ENCODE measurements around the gene RBM4B. TPM values are rescaled to one million over a fixed set of nuclear protein-coding genes. Genes with fewer than 3 reads are reported as not detected.

RBM4B gene
- total and polyA plus RNA-seq, 2 of the 13 experiments (the other 11 are each of a cell fraction or from before 2014, with no cell fraction given): 25.8 to 32.4 TPM

- TF ChIP-seq, protein P1, sequence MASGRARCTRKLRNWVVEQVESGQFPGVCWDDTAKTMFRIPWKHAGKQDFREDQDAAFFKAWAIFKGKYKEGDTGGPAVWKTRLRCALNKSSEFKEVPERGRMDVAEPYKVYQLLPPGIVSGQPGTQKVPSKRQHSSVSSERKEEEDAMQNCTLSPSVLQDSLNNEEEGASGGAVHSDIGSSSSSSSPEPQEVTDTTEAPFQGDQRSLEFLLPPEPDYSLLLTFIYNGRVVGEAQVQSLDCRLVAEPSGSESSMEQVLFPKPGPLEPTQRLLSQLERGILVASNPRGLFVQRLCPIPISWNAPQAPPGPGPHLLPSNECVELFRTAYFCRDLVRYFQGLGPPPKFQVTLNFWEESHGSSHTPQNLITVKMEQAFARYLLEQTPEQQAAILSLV (CRISPR knock-in tag; IDR thresholded peaks at IDR 0.05; ENCODE audit: borderline replicate concordance): peak; percentile 87
- peak; percentile 21; the same call in 1 of the 2 replicates for TF ChIP-seq ZNF136 (CRISPR knock-in tag; IDR thresholded peaks at IDR 0.05; ENCODE audit: low read depth)
- peak; percentile 28; the same call in 1 of the 2 replicates for TF ChIP-seq RXRA (CRISPR knock-in tag; IDR thresholded peaks at IDR 0.05)
- TF ChIP-seq ZNF607 (CRISPR knock-in tag; IDR thresholded peaks at IDR 0.05; ENCODE audit: borderline replicate concordance): 0 out of 2 replicates have a peak, but pooled peaks have one; percentile 53
- no peak for TF ChIP-seq ZNF18 (CRISPR knock-in tag; IDR thresholded peaks at IDR 0.05; ENCODE audit: insufficient replicate concordance)
- TF ChIP-seq, protein P2, sequence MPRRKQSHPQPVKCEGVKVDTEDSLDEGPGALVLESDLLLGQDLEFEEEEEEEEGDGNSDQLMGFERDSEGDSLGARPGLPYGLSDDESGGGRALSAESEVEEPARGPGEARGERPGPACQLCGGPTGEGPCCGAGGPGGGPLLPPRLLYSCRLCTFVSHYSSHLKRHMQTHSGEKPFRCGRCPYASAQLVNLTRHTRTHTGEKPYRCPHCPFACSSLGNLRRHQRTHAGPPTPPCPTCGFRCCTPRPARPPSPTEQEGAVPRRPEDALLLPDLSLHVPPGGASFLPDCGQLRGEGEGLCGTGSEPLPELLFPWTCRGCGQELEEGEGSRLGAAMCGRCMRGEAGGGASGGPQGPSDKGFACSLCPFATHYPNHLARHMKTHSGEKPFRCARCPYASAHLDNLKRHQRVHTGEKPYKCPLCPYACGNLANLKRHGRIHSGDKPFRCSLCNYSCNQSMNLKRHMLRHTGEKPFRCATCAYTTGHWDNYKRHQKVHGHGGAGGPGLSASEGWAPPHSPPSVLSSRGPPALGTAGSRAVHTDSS (CRISPR knock-in tag; conservative IDR thresholded peaks at IDR 0.05): 0 out of 2 replicates have a peak, but pooled peaks have one; percentile 65
- TF ChIP-seq ELF1 (CRISPR knock-in tag; IDR thresholded peaks at IDR 0.05): peak; percentile 38; the same call in 1 of the 2 replicates
- peak; percentile 69 for TF ChIP-seq HOXA3 (CRISPR knock-in tag; IDR thresholded peaks at IDR 0.05)
- TF ChIP-seq GTF2F1 (IDR thresholded peaks at IDR 0.05; ENCODE audit: low read length): peak; percentile 45; the same call in 1 of the 2 replicates
- peak; percentile 87; the same call in 1 of the 2 replicates for TF ChIP-seq REL (CRISPR knock-in tag; conservative IDR thresholded peaks at IDR 0.05)
- 0 out of 2 replicates have a peak, but pooled peaks have one; percentile 72 for TF ChIP-seq ZNF639 (CRISPR knock-in tag; conservative IDR thresholded peaks at IDR 0.05)
- TF ChIP-seq ARID2 (CRISPR knock-in tag; IDR thresholded peaks at IDR 0.05; ENCODE audit: borderline replicate concordance): peak; percentile 90; the same call in 1 of the 2 replicates
- peak; percentile 80; the same call in 1 of the 2 replicates for TF ChIP-seq ZNF256 (CRISPR knock-in tag; conservative IDR thresholded peaks at IDR 0.05)
- TF ChIP-seq PHF20 (CRISPR knock-in tag; IDR thresholded peaks at IDR 0.05): no peak; the same call in 1 of the 2 replicates
- TF ChIP-seq IRF1 (CRISPR knock-in tag; IDR thresholded peaks at IDR 0.05; ENCODE audit: low read depth): 0 out of 2 replicates have a peak, but pooled peaks have one; percentile 42
- TF ChIP-seq ZNF546 (CRISPR knock-in tag; conservative IDR thresholded peaks at IDR 0.05): peak; percentile 95
- peak; percentile 22; the same call in 1 of the 2 replicates for TF ChIP-seq ARID5B (CRISPR knock-in tag; IDR thresholded peaks at IDR 0.05)
Measured at GRCh38 chr11:66616379-66617154, 61.1 kb downstream of the RBM4B start, which contains the start of gene RBM14 (continued).

Data from HepG2 (cell line).